Muscle of arm (tissue), 12 donors: ENCODE data around the gene PAGE1. TPM values are rescaled to one million over a fixed set of nuclear protein-coding genes. Genes with fewer than 3 reads are reported as not detected.

ENCODE experiments used
- polyA plus RNA-seq, 12 donors: library from polyadenylated mRNA; unstranded; fragments of 120-200 nt; gene quantifications; one replicate each; pipeline ENCODE4 v1.2.1, GENCODE V29; 2013; ENCODE audit not compliant: insufficient read length in 12 of 12

The PAGE1 gene
- polyA plus RNA-seq, 12 donors = not detected

Other genes starting within 250 kb of the PAGE1 start
- not detected for gene GAGE12C, start 163.8 kb downstream of the PAGE1 start, polyA plus RNA-seq
- gene GAGE12D, start 154.3 kb downstream of the PAGE1 start, polyA plus RNA-seq = not detected
- not detected for gene GAGE12E, start 144.7 kb downstream of the PAGE1 start, polyA plus RNA-seq
- gene GAGE12F, start 135.1 kb downstream of the PAGE1 start, polyA plus RNA-seq = not detected
- gene GAGE12G, start 125.6 kb downstream of the PAGE1 start, polyA plus RNA-seq = not detected
- not detected for gene GAGE12H, start 116.0 kb downstream of the PAGE1 start, polyA plus RNA-seq
- gene GAGE2A, start 106.5 kb downstream of the PAGE1 start, polyA plus RNA-seq = not detected
- not detected for gene GAGE1, start 97.0 kb downstream of the PAGE1 start, polyA plus RNA-seq
- gene PAGE4, start 133.3 kb upstream of the PAGE1 start, polyA plus RNA-seq = 1 to 10 TPM in 3 of 12 donors, not detected in 9; 1.2 to 3.7 (median 1.9) TPM
- gene USP27X, start 183.5 kb upstream of the PAGE1 start, polyA plus RNA-seq = 1 to 10 TPM in 11 of 12 donors, not detected in 1; 2.2 to 4.7 (median 2.7) TPM
- gene CLCN5, start 226.6 kb upstream of the PAGE1 start, polyA plus RNA-seq = 100 to 1,000 TPM in 6 of 12 donors, 10 to 100 TPM in 5, not detected in 1; 46.6 to 139 (median 100) TPM